Neural cell (in vitro differentiated cells): ENCODE data around the gene CREM. TPM values are rescaled to one million over a fixed set of nuclear protein-coding genes. Genes with fewer than 3 reads are reported as not detected.

Experiments
- H2AFZ ChIP-seq: fragments of 200-600, 300-800 bp; sonication (generic), shearing (Covaris generic); 2 replicates; pipeline ENCODE4 v1.6.0; 2014; ENCODE audit warnings: low read depth, mild to moderate bottlenecking, antibody characterized with exemption, low read length, moderate library complexity
- H3F3A ChIP-seq: fragments of 200-600 bp; shearing (Covaris generic); 2 replicates; pipeline ENCODE4 v1.6.1; 2016; ENCODE audit warnings: mild to moderate bottlenecking, moderate library complexity, mixed read lengths, antibody characterized with exemption, low read length; ENCODE audit not compliant: insufficient read depth, poor library complexity, severe bottlenecking
- H3K27ac ChIP-seq: fragments of 200-600, 300-800 bp; sonication (generic), shearing (Covaris generic); 2 replicates; pipeline ENCODE4 v1.5.1; 2014; ENCODE audit warnings: mild to moderate bottlenecking, low read length, moderate library complexity
- H3K27me3 ChIP-seq: fragments of 300-800, 200-600 bp; sonication (generic), shearing (Covaris generic); 2 replicates; pipeline ENCODE4 v1.6.0; 2014; ENCODE audit warnings: mild to moderate bottlenecking, low read depth, low read length, moderate library complexity; ENCODE audit not compliant: insufficient read depth
- H3K36me3 ChIP-seq: fragments of 300-800, 200-600 bp; sonication (generic), shearing (Covaris generic); 2 replicates; pipeline ENCODE4 v1.5.1; 2014; ENCODE audit warnings: mild to moderate bottlenecking, antibody characterized with exemption, low read length, moderate library complexity; ENCODE audit not compliant: insufficient read depth
- H3K4me2 ChIP-seq: fragments of 300-800, 200-600 bp; sonication (generic), shearing (Covaris generic); 2 replicates; pipeline ENCODE4 v1.6.0; 2014; ENCODE audit warnings: mild to moderate bottlenecking, low read length
- H3K4me3 ChIP-seq: fragments of 300-800, 200-600 bp; sonication (generic), shearing (Covaris generic); 2 replicates; pipeline ENCODE4 v1.5.1; 2014; ENCODE audit warnings: mild to moderate bottlenecking, low read length, moderate library complexity
- H3K79me2 ChIP-seq: fragments of 200-600 bp; shearing (Covaris generic); replicated peaks from 2 replicates; pipeline ENCODE4 v1.6.0; 2014; ENCODE audit warnings: mild to moderate bottlenecking, low read length, moderate library complexity; ENCODE audit not compliant: insufficient read depth
- H3K9ac ChIP-seq: fragments of 300-800, 200-600 bp; sonication (generic), shearing (Covaris generic); 2 replicates; pipeline ENCODE4 v1.6.1; 2016; ENCODE audit warnings: mild to moderate bottlenecking, low read length, mixed read lengths
- H3K9me2 ChIP-seq: fragments of 200-600 bp; shearing (Covaris generic); 2 replicates; pipeline ENCODE4 v1.6.1; 2016; ENCODE audit warnings: mild to moderate bottlenecking, low read length, mixed read lengths; ENCODE audit not compliant: insufficient read depth
- H3K9me3 ChIP-seq: fragments of 200-600, 300-800 bp; sonication (generic), shearing (Covaris generic); 2 replicates; pipeline ENCODE4 v1.6.1; 2016; ENCODE audit warnings: mild to moderate bottlenecking, mixed run types, low read length, moderate library complexity, mixed read lengths
- H4K20me1 ChIP-seq: fragments of 200-600 bp; shearing (Covaris generic); 2 replicates; pipeline ENCODE4 v1.6.1; 2016; ENCODE audit warnings: mild to moderate bottlenecking, mixed run types; ENCODE audit not compliant: insufficient read depth
- CTCF ChIP-seq: fragments of 450-650 bp; IDR thresholded peaks from 2 replicates; pipeline ENCODE4 v1.5.1; 2014; ENCODE audit warnings: antibody characterized with exemption, mild to moderate bottlenecking, moderate library complexity; ENCODE audit not compliant: poor library complexity, severe bottlenecking
- EP300 ChIP-seq: fragments of 450-650 bp; conservative IDR thresholded peaks from 2 replicates; pipeline ENCODE4 v1.6.1; 2014; ENCODE audit warnings: antibody characterized with exemption, mild to moderate bottlenecking, moderate library complexity; ENCODE audit not compliant: poor library complexity, severe bottlenecking
- EZH2 ChIP-seq: fragments of 200-600, 300-800 bp; shearing (Covaris generic), sonication (generic); IDR thresholded peaks from 2 replicates; pipeline ENCODE4 v1.6.1; 2014; ENCODE audit warnings: antibody characterized with exemption, low read length, borderline replicate concordance, mild to moderate bottlenecking; ENCODE audit not compliant: insufficient read depth, poor library complexity, severe bottlenecking
- MXI1 ChIP-seq: fragments of 450-650 bp; conservative IDR thresholded peaks from 2 replicates; pipeline ENCODE4 v1.6.1; 2014; ENCODE audit warnings: antibody characterized with exemption, mild to moderate bottlenecking; ENCODE audit not compliant: poor library complexity, severe bottlenecking
- POLR2AphosphoS5 ChIP-seq: IDR thresholded peaks from 2 replicates; pipeline ENCODE4 v1.6.1; 2012
- RAD21 ChIP-seq: fragments of 450-650 bp; conservative IDR thresholded peaks from 2 replicates; pipeline ENCODE4 v1.6.1; 2014; ENCODE audit warnings: antibody characterized with exemption, mild to moderate bottlenecking, moderate library complexity
- REST ChIP-seq: IDR thresholded peaks from 2 replicates; pipeline ENCODE4 v1.6.1; 2012; ENCODE audit warnings: borderline replicate concordance
- SMC3 ChIP-seq: fragments of 450-650 bp; conservative IDR thresholded peaks from 2 replicates; pipeline ENCODE4 v1.6.1; 2014; ENCODE audit warnings: antibody characterized with exemption, mild to moderate bottlenecking, moderate library complexity; ENCODE audit not compliant: poor library complexity
- TAF1 ChIP-seq: IDR thresholded peaks from 2 replicates; pipeline ENCODE4 v1.6.1; 2012; ENCODE audit warnings: low read depth
- polyA plus RNA-seq: library from polyadenylated mRNA; depleted of rRNA; stranded (reverse); fragments of >200 nt; gene quantifications from 2 replicates; pipeline ENCODE4 v1.2.3, GENCODE V29; 2014

The CREM gene
- polyA plus RNA-seq, 1 donor from 2014 or later: 67.3 TPM

DNA sequence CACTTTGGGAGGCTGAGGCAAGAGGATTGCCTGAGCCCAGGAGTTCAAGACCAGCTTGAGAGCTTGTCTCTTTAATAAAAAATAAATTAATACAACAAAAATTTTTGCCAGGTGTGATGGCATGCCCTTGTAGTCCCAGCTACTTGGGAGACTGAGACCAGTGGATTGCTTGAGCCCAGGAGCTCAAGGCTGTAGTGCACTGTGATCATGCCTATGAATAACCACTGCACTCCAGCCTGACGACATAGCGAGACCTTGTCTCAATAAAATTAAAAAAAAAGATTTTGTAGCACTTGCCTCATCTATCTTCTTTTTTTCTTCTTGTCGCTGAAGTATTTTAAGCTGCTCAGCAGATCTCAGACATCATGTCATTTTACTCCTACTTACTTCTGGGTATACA lies 26.3 kb downstream of the CREM start:
- Histone ChIP-seq H3F3A (no peaks in the 10 kb centered on the region), H3K4me3 (no peak overlapping the region), H3K36me3 (no peaks in the 10 kb centered on the region), H3K27ac (no peak overlapping the region), H3K79me2 (no peaks in the 10 kb centered on the region), H3K27me3 (no peaks in the 10 kb centered on the region), H3K9ac (no peak overlapping the region), H3K9me3 (no peaks in the 10 kb centered on the region), H3K4me2 (no peak overlapping the region), H3K9me2 (no peaks in the 10 kb centered on the region), H2AFZ (no peak overlapping the region), H4K20me1 (no peaks in the 10 kb centered on the region)
- TF ChIP-seq EZH2: no peak
- no peak for TF ChIP-seq RAD21
- no peak for TF ChIP-seq POLR2AphosphoS5
- TF ChIP-seq SMC3: no peak
- no peak for TF ChIP-seq EP300
- no peak for TF ChIP-seq REST
- no peak for TF ChIP-seq CTCF
- TF ChIP-seq TAF1: no peak
- TF ChIP-seq MXI1: no peak

DNA sequence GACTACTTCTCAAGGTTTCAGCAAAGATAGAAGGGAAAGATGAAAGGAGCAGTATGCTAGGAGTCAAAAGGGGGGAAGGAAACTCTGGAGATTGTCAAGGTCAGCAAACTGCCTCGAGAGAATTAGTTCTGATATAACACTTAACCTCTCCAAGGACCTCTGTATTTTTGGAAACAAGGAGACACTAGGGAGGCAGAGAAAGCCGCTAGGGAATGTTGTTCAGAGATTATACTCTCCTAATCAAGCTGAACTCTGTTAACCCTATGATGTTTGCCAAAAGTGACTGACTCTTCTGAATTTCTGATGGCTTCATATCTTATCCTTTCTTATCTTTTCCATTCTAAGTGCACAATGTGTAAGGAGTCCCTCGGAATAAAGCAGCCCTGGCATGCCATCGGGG lies 27.1 kb downstream of the CREM start:
- no peaks in the 10 kb centered on the region for H3K27me3 ChIP-seq
- no peaks in the 10 kb centered on the region for H3F3A ChIP-seq
- H3K9me2 ChIP-seq: no peaks in the 10 kb centered on the region
- no peak for TF ChIP-seq REST
- no peak for TF ChIP-seq MXI1
- no peak for TF ChIP-seq SMC3
- no peak for TF ChIP-seq EZH2
- TF ChIP-seq CTCF: no peak
- no peak for TF ChIP-seq EP300
- no peak for TF ChIP-seq POLR2AphosphoS5
- no peak for TF ChIP-seq TAF1
- TF ChIP-seq RAD21: no peak
- no peak overlapping the region for H3K4me3 ChIP-seq
- no peaks in the 10 kb centered on the region for H4K20me1 ChIP-seq
- H3K27ac ChIP-seq: no peak overlapping the region
- no peak overlapping the region for H3K9ac ChIP-seq
- no peaks in the 10 kb centered on the region for H3K36me3 ChIP-seq
- no peak overlapping the region for H2AFZ ChIP-seq
- no peak overlapping the region for H3K4me2 ChIP-seq
- no peaks in the 10 kb centered on the region for H3K9me3 ChIP-seq
- no peaks in the 10 kb centered on the region for H3K79me2 ChIP-seq
